Heart left ventricle (tissue), 16 donors: ENCODE measurements around the gene RGL1. TPM values are rescaled to one million over a fixed set of nuclear protein-coding genes. Genes with fewer than 3 reads are reported as not detected.

Experiments
- ATAC-seq, 4 donors: fragments of 200-7000 bp; cut with Tn5 transposase; one replicate each; pipeline ENCODE4 v1.9.1; 2020 to 2022; ENCODE audit warnings: moderate library complexity in 4 of 4, mild to moderate bottlenecking in 3 of 4, moderate number of reproducible peaks in 1 of 4
- DNase-seq, 5 donors: peaks; one replicate each; pipeline ENCODE4 v3.0.0-alpha.2; 2020
- H3K27ac ChIP-seq, 12 donors: fragments of 200-600 bp; sonication (generic) in 4 of 12; one replicate each; pipeline versions ENCODE4 v1.5.0 to v1.8.0; 2016 to 2022; ENCODE audit warnings: mild to moderate bottlenecking in 2 of 12
- H3K27me3 ChIP-seq, 9 donors: fragments of 200-600 bp; sonication (generic) in 2 of 9; one replicate each; pipeline versions ENCODE4 v1.5.1 to v1.8.0; 2016 to 2022; ENCODE audit warnings: mild to moderate bottlenecking in 3 of 9
- H3K36me3 ChIP-seq, 9 donors: fragments of 200-600 bp; sonication (generic) in 2 of 9; one replicate each; pipeline versions ENCODE4 v1.5.0 to v1.8.0; 2018 to 2022; ENCODE audit warnings: mild to moderate bottlenecking in 2 of 9
- H3K4me1 ChIP-seq, 12 donors: fragments of 200-600 bp; sonication (generic) in 4 of 12; one replicate each; pipeline versions ENCODE4 v1.5.0 to v1.8.0; 2016 to 2022; ENCODE audit warnings: mild to moderate bottlenecking in 3 of 12
- H3K4me3 ChIP-seq, 12 donors: fragments of 200-600 bp; sonication (generic) in 4 of 12; one replicate each; pipeline versions ENCODE4 v1.5.0 to v1.8.0; 2017 to 2022; ENCODE audit warnings: mild to moderate bottlenecking in 9 of 12, moderate library complexity in 4 of 12
- H3K9me3 ChIP-seq, 12 donors: fragments of 200-600 bp; sonication (generic) in 4 of 12; one replicate each; pipeline versions ENCODE4 v1.5.0 to v1.8.0; 2016 to 2022; ENCODE audit warnings: mild to moderate bottlenecking in 1 of 12
- CTCF ChIP-seq, 12 donors: fragments of 200-600 bp; sonication (generic) in 4 of 12; IDR thresholded peaks; one replicate each; pipeline versions ENCODE4 v1.5.0 to v1.8.0; 2018 to 2022; ENCODE audit warnings: antibody characterized with exemption in 12 of 12, mild to moderate bottlenecking in 5 of 12
- POLR2A ChIP-seq, 2 donors: fragments of 450-650 bp; IDR thresholded peaks; one replicate each; pipeline ENCODE4 v1.6.1; 2017; ENCODE audit warnings: antibody characterized with exemption in 2 of 2, mild to moderate bottlenecking in 2 of 2, moderate library complexity in 2 of 2
- WGBS, 4 donors: extraction: QIAGEN DNeasy Blood & Tissue Kit in 2 of 4; methylation state at CpG; one replicate each; pipeline versions ENCODE4 v1.1.5 to v1.1.7; 2013 to 2018; 5-methylcytosine and 5-hydroxymethylcytosine counted together
- intact Hi-C, 10 donors: fragments of 100-400 bp; cut with DNase I; formaldehyde crosslinking; loops; one replicate each; pipeline versions ENCODE4 v1.11.1 to v1.14.2; 2022
- long read RNA-seq, 3 donors: library from polyadenylated mRNA; unstranded; transcript quantifications; one replicate each; pipeline ENCODE4 v2.0.0, GENCODE V29; 2020 to 2021
- polyA plus RNA-seq, 2 donors: library from polyadenylated mRNA; stranded (reverse); fragments of 200-250 nt; gene quantifications; one replicate each; pipeline ENCODE4 v1.2.3, GENCODE V29; 2013
- total RNA-seq, 9 donors: library from RNA; depleted of rRNA in 2 of 9; stranded (reverse); fragments of >200 nt in 2 of 9; fragmentation: NEBNext Ultra II Directional in 3 of 9; extraction: Animal tissue kit (Norgen Biotek cat#: 25700) in 3 of 9; gene quantifications; one replicate each; pipeline versions ENCODE4 v1.1.0 to v1.2.4, GENCODE V29; 2016 to 2023
- donor health status: ischemic (EF 13 %, LVEDD 7.1; RV severe dilation, severe dysfunction).
- donor health status: healthy with polysubstance abuse.
- donor health status: DM: no; HTN: yes; CAD: no.
- donor health status: DM: no; HTN: no; CAD: no.
- donor health status: ischemic (EF 25% LVEDD 6.9; RV normal size, moderate dysfunction).
- donor health status: ischemic (EF 25% LVEDD 5.7; RV mildly dilated, moderate dysfunction).
- donor health status: healthy.
- donor health status: DM: yes; HTN: yes; CAD: no.
- donor health status: ischemic (EF 35%, LVEDD 5.7; RV mildly dilated, moderate dysfunction).
- donor health status: nonischemic (EF 11% LVEDD 7.7; RV severe dilation, severe dysfunction).
- donor health status: DM: yes; HTN: yes; CAD: no.
- donor health status: PGD.
- donor health status: ischemic (EF 29% LVEDD 5.4; RV normal size, mild dysfunction).
- donor health status: nonischemic (EF 23%, LVEDD 6.1; RV moderate dilation, normal function).

RGL1 gene
- total RNA-seq (10 to 100 TPM; 11.7 to 50.6 (median 15.9) TPM), polyA plus RNA-seq (1 to 10 TPM; 5.6 to 7.9 TPM)
- long read RNA-seq, donor 1, full-length matches to known transcripts: 3 of 13 reads
- long read RNA-seq, donor 1, partial matches to known transcripts: 5 of 13 reads
- long read RNA-seq, donor 1, other reads (novel, unspliced or antisense): 5 of 13 reads
- long read RNA-seq, donor 2, full-length matches to known transcripts: 2 of 17 reads
- long read RNA-seq, donor 2, partial matches to known transcripts: 7 of 17 reads
- long read RNA-seq, donor 2, other reads (novel, unspliced or antisense): 8 of 17 reads
- long read RNA-seq, donor 3, full-length matches to known transcripts: 3 of 16 reads
- long read RNA-seq, donor 3, partial matches to known transcripts: 7 of 16 reads
- long read RNA-seq, donor 3, other reads (novel, unspliced or antisense): 6 of 16 reads

GRCh38 chr1:183804916-183805841 is at the start of gene RGL1:
TSS of gene RGL1 (plus strand) at chr1:183805120. CDS start at chr1:183805298, 178 bp downstream.
- DNase-seq (peak; percentile 73 to 85 (median 78)), ATAC-seq (peak; percentile 76 to 95 (median 89))
- Histone ChIP-seq H3K4me3 (peak within 1 kb of the TSS; percentile 45 to 80 (median 66)), H3K9me3 (peaks cover 0 to 25% (median 2%) of the 10 kb centered on the region in 12 donors), H3K27ac (peak within 1 kb of the TSS; percentile 33 to 86 (median 76)), H3K4me1 (peaks cover 0 to 51% (median 26%) of the 10 kb centered on the region in 12 donors), H3K36me3 (peaks cover 0 to 16% (median 0%) of the 10 kb centered on the region in 9 donors), H3K27me3 (no peaks in the 10 kb centered on the region)
- WGBS, 4 donors: 1 to 2% (median 2%) methylated on average over 33 to 58 of the region's 58 CpGs
- intact Hi-C loops: loop anchor here in 5 of 10 donors (5.0 to 10.0 kb wide), 6 partner anchors 67 to 150 kb away; partner anchors contain the start of gene APOBEC4 (in 1 of the 5)
- TF ChIP-seq POLR2A (IDR thresholded peaks at IDR 0.05) (peak in 1 of 2 donors; percentile 58), CTCF (IDR thresholded peaks at IDR 0.05) (no peak)

DNA sequence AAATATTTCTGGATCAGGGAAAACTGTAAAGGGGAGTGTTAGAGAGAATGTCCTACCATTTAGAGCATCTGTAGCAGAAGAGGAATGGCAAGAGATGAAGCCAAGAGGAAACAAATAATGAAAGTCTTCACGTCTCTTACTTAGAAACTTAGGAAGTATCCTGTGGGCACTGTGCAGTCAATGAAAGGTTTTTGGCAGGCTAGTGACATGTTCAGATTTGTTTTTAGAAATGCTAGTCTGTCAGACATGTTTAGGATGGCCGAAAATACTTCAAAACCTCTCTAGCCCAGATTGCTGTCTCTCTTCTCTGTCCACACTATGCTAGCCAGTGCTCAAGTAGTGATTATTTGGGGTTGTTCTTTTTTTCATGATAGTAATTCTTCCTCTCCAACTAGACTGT is 48.6 kb upstream of the RGL1 start:
- DNase-seq (no peak), ATAC-seq (peak in 2 of 4 donors; percentile 21 to 48)
- H3K4me3 ChIP-seq: no peak overlapping the region
- no peaks in the 10 kb centered on the region for H3K27me3 ChIP-seq
- intact Hi-C loops: no loop called here
- no peaks in the 10 kb centered on the region for H3K36me3 ChIP-seq
- H3K9me3 ChIP-seq: peaks cover 0 to 16% (median 0%) of the 10 kb centered on the region in 12 donors
- H3K4me1 ChIP-seq: peaks cover 0 to 28% (median 7%) of the 10 kb centered on the region in 12 donors
- peak overlapping the region in 2 of 12 donors; percentile 8 to 14 for H3K27ac ChIP-seq
- WGBS, 4 donors: 41 to 63% (median 53%) methylated on average over 2 of the region's 2 CpGs
- TF ChIP-seq POLR2A (IDR thresholded peaks at IDR 0.05): no peak
- TF ChIP-seq CTCF (IDR thresholded peaks at IDR 0.05): no peak

- Histone ChIP-seq H3K9me3 (peaks cover 0 to 22% (median 0%) of the 10 kb centered on the region in 12 donors), H3K4me1 (peaks cover 0 to 28% (median 7%) of the 10 kb centered on the region in 12 donors), H3K27ac (no peak overlapping the region), H3K4me3 (no peak overlapping the region), H3K27me3 (no peaks in the 10 kb centered on the region), H3K36me3 (no peaks in the 10 kb centered on the region)
- ATAC-seq: peak in 2 of 4 donors; percentile 26 to 38
- no peak for DNase-seq
- TF ChIP-seq POLR2A (IDR thresholded peaks at IDR 0.05): no peak
- no peak for TF ChIP-seq CTCF (IDR thresholded peaks at IDR 0.05)
- 48 to 55% (median 53%) methylated on average over 4 of the region's 4 CpGs for WGBS, 4 donors
- intact Hi-C loops: no loop called here
Measured at GRCh38 chr1:183757061-183757460, 47.9 kb upstream of the RGL1 start.
